Measurements from ENCODE around the gene ITIH4.

Gene ITIH4

GRCh38 chr3:52830535-52831258, at the start of gene ITIH4:
Gene ITIH4 (minus strand): TSS chr3:52830672. CDS start chr3:52830642, 30 bp downstream.
- Histone ChIP-seq H3K36me3 (ENCODE audit: control insufficient read depth in 2 of 2, insufficient read depth in 2 of 2, low read length in 2 of 2) (no peaks in the 10 kb centered on the region), H3K9ac (ENCODE audit: low read depth in 1 of 2, low read length in 2 of 2) (no peak within 1 kb of the TSS), H3K27ac (ENCODE audit: low read depth in 2 of 2, low read length in 2 of 2) (no peak within 1 kb of the TSS), H3K4me1 (ENCODE audit: control insufficient read depth in 2 of 2, insufficient read depth in 2 of 2, low read length in 2 of 2) (peaks cover 3 to 7% of the 10 kb centered on the region in 2 donors), H3K27me3 (ENCODE audit: control insufficient read depth in 2 of 2, insufficient read depth in 2 of 2, low read length in 2 of 2) (no peaks in the 10 kb centered on the region), H3K9me3 (ENCODE audit: control insufficient read depth in 2 of 2, low read length in 2 of 2) (no peaks in the 10 kb centered on the region), H3K4me3 (ENCODE audit: low read length in 2 of 2) (no peak within 1 kb of the TSS)

- Histone ChIP-seq H3K27ac (ENCODE audit: low read depth in 2 of 2, low read length in 2 of 2) (no peak overlapping the region), H3K4me1 (ENCODE audit: control insufficient read depth in 2 of 2, insufficient read depth in 2 of 2, low read length in 2 of 2) (no peaks in the 10 kb centered on the region), H3K9me3 (ENCODE audit: control insufficient read depth in 2 of 2, low read length in 2 of 2) (no peaks in the 10 kb centered on the region), H3K36me3 (ENCODE audit: control insufficient read depth in 2 of 2, insufficient read depth in 2 of 2, low read length in 2 of 2) (peaks cover 0 to 3% of the 10 kb centered on the region in 2 donors), H3K27me3 (ENCODE audit: control insufficient read depth in 2 of 2, insufficient read depth in 2 of 2, low read length in 2 of 2) (no peaks in the 10 kb centered on the region), H3K9ac (ENCODE audit: low read depth in 1 of 2, low read length in 2 of 2) (no peak overlapping the region), H3K4me3 (ENCODE audit: low read length in 2 of 2) (no peak overlapping the region)
Measured at GRCh38 chr3:52880047-52880446, 49.6 kb upstream of the ITIH4 start.

- Histone ChIP-seq H3K27ac (ENCODE audit: low read depth in 2 of 2, low read length in 2 of 2) (no peak overlapping the region), H3K27me3 (ENCODE audit: control insufficient read depth in 2 of 2, insufficient read depth in 2 of 2, low read length in 2 of 2) (no peaks in the 10 kb centered on the region), H3K9me3 (ENCODE audit: control insufficient read depth in 2 of 2, low read length in 2 of 2) (no peaks in the 10 kb centered on the region), H3K4me3 (ENCODE audit: low read length in 2 of 2) (no peak overlapping the region), H3K4me1 (ENCODE audit: control insufficient read depth in 2 of 2, insufficient read depth in 2 of 2, low read length in 2 of 2) (no peaks in the 10 kb centered on the region), H3K36me3 (ENCODE audit: control insufficient read depth in 2 of 2, insufficient read depth in 2 of 2, low read length in 2 of 2) (peaks cover 0 to 3% of the 10 kb centered on the region in 2 donors), H3K9ac (ENCODE audit: low read depth in 1 of 2, low read length in 2 of 2) (no peak overlapping the region)
Measured at GRCh38 chr3:52879581-52879980, 49.1 kb upstream of the ITIH4 start.

- no peak overlapping the region for H3K9ac ChIP-seq (ENCODE audit: low read depth in 1 of 2, low read length in 2 of 2)
Measured at GRCh38 chr3:52879090-52879489, 48.6 kb upstream of the ITIH4 start.

GRCh38 chr3:52877085-52877484, 46.6 kb upstream of the ITIH4 start:
- no peaks in the 10 kb centered on the region for H3K27me3 ChIP-seq (ENCODE audit: control insufficient read depth in 2 of 2, insufficient read depth in 2 of 2, low read length in 2 of 2)

More at GRCh38 chr3:52879090-52879489, 48.6 kb upstream of the ITIH4 start:
- H3K4me1 ChIP-seq (ENCODE audit: control insufficient read depth in 2 of 2, insufficient read depth in 2 of 2, low read length in 2 of 2), result no peaks in the 10 kb centered on the region
- H3K36me3 ChIP-seq (ENCODE audit: control insufficient read depth in 2 of 2, insufficient read depth in 2 of 2, low read length in 2 of 2), result peaks cover 0 to 3% of the 10 kb centered on the region in 2 donors
- no peak overlapping the region for H3K27ac ChIP-seq (ENCODE audit: low read depth in 2 of 2, low read length in 2 of 2)
- H3K27me3 ChIP-seq (ENCODE audit: control insufficient read depth in 2 of 2, insufficient read depth in 2 of 2, low read length in 2 of 2), result no peaks in the 10 kb centered on the region
- H3K4me3 ChIP-seq (ENCODE audit: low read length in 2 of 2), result no peak overlapping the region
- no peaks in the 10 kb centered on the region for H3K9me3 ChIP-seq (ENCODE audit: control insufficient read depth in 2 of 2, low read length in 2 of 2)

GRCh38 chr3:52874864-52875587, 44.6 kb upstream of the ITIH4 start:
- Histone ChIP-seq H3K9ac (ENCODE audit: low read depth in 1 of 2, low read length in 2 of 2) (no peak overlapping the region), H3K9me3 (ENCODE audit: control insufficient read depth in 2 of 2, low read length in 2 of 2) (no peaks in the 10 kb centered on the region), H3K27ac (ENCODE audit: low read depth in 2 of 2, low read length in 2 of 2) (no peak overlapping the region), H3K4me3 (ENCODE audit: low read length in 2 of 2) (no peak overlapping the region), H3K4me1 (ENCODE audit: control insufficient read depth in 2 of 2, insufficient read depth in 2 of 2, low read length in 2 of 2) (no peaks in the 10 kb centered on the region), H3K27me3 (ENCODE audit: control insufficient read depth in 2 of 2, insufficient read depth in 2 of 2, low read length in 2 of 2) (no peaks in the 10 kb centered on the region), H3K36me3 (ENCODE audit: control insufficient read depth in 2 of 2, insufficient read depth in 2 of 2, low read length in 2 of 2) (peaks cover 0 to 1% of the 10 kb centered on the region in 2 donors)

More at GRCh38 chr3:52877085-52877484, 46.6 kb upstream of the ITIH4 start:
- Histone ChIP-seq H3K9me3 (ENCODE audit: control insufficient read depth in 2 of 2, low read length in 2 of 2) (no peaks in the 10 kb centered on the region), H3K36me3 (ENCODE audit: control insufficient read depth in 2 of 2, insufficient read depth in 2 of 2, low read length in 2 of 2) (peaks cover 0 to 3% of the 10 kb centered on the region in 2 donors), H3K9ac (ENCODE audit: low read depth in 1 of 2, low read length in 2 of 2) (no peak overlapping the region), H3K4me3 (ENCODE audit: low read length in 2 of 2) (no peak overlapping the region), H3K4me1 (ENCODE audit: control insufficient read depth in 2 of 2, insufficient read depth in 2 of 2, low read length in 2 of 2) (no peaks in the 10 kb centered on the region), H3K27ac (ENCODE audit: low read depth in 2 of 2, low read length in 2 of 2) (no peak overlapping the region)

GRCh38 chr3:52874160-52874701, 43.8 kb upstream of the ITIH4 start:
- H3K9me3 ChIP-seq (ENCODE audit: control insufficient read depth in 2 of 2, low read length in 2 of 2), result no peaks in the 10 kb centered on the region
- H3K9ac ChIP-seq (ENCODE audit: low read depth in 1 of 2, low read length in 2 of 2), result no peak overlapping the region
- no peaks in the 10 kb centered on the region for H3K36me3 ChIP-seq (ENCODE audit: control insufficient read depth in 2 of 2, insufficient read depth in 2 of 2, low read length in 2 of 2)
- no peak overlapping the region for H3K27ac ChIP-seq (ENCODE audit: low read depth in 2 of 2, low read length in 2 of 2)
- H3K27me3 ChIP-seq (ENCODE audit: control insufficient read depth in 2 of 2, insufficient read depth in 2 of 2, low read length in 2 of 2), result no peaks in the 10 kb centered on the region
- H3K4me3 ChIP-seq (ENCODE audit: low read length in 2 of 2), result no peak overlapping the region
- no peaks in the 10 kb centered on the region for H3K4me1 ChIP-seq (ENCODE audit: control insufficient read depth in 2 of 2, insufficient read depth in 2 of 2, low read length in 2 of 2)

GRCh38 chr3:52873433-52874159, 43.1 kb upstream of the ITIH4 start:
- Histone ChIP-seq H3K4me3 (ENCODE audit: low read length in 2 of 2) (no peak overlapping the region), H3K36me3 (ENCODE audit: control insufficient read depth in 2 of 2, insufficient read depth in 2 of 2, low read length in 2 of 2) (no peaks in the 10 kb centered on the region), H3K27me3 (ENCODE audit: control insufficient read depth in 2 of 2, insufficient read depth in 2 of 2, low read length in 2 of 2) (no peaks in the 10 kb centered on the region), H3K9me3 (ENCODE audit: control insufficient read depth in 2 of 2, low read length in 2 of 2) (no peaks in the 10 kb centered on the region), H3K27ac (ENCODE audit: low read depth in 2 of 2, low read length in 2 of 2) (no peak overlapping the region), H3K4me1 (ENCODE audit: control insufficient read depth in 2 of 2, insufficient read depth in 2 of 2, low read length in 2 of 2) (no peaks in the 10 kb centered on the region), H3K9ac (ENCODE audit: low read depth in 1 of 2, low read length in 2 of 2) (no peak overlapping the region)

GRCh38 chr3:52872245-52872644, 41.8 kb upstream of the ITIH4 start:
- H3K36me3 ChIP-seq (ENCODE audit: control insufficient read depth in 2 of 2, insufficient read depth in 2 of 2, low read length in 2 of 2), result no peaks in the 10 kb centered on the region
- H3K4me3 ChIP-seq (ENCODE audit: low read length in 2 of 2), result no peak overlapping the region
- H3K9ac ChIP-seq (ENCODE audit: low read depth in 1 of 2, low read length in 2 of 2), result no peak overlapping the region
- H3K9me3 ChIP-seq (ENCODE audit: control insufficient read depth in 2 of 2, low read length in 2 of 2), result no peaks in the 10 kb centered on the region
- H3K4me1 ChIP-seq (ENCODE audit: control insufficient read depth in 2 of 2, insufficient read depth in 2 of 2, low read length in 2 of 2), result no peaks in the 10 kb centered on the region
- no peak overlapping the region for H3K27ac ChIP-seq (ENCODE audit: low read depth in 2 of 2, low read length in 2 of 2)
- no peaks in the 10 kb centered on the region for H3K27me3 ChIP-seq (ENCODE audit: control insufficient read depth in 2 of 2, insufficient read depth in 2 of 2, low read length in 2 of 2)

- Histone ChIP-seq H3K36me3 (ENCODE audit: control insufficient read depth in 2 of 2, insufficient read depth in 2 of 2, low read length in 2 of 2) (no peaks in the 10 kb centered on the region), H3K9me3 (ENCODE audit: control insufficient read depth in 2 of 2, low read length in 2 of 2) (no peaks in the 10 kb centered on the region), H3K9ac (ENCODE audit: low read depth in 1 of 2, low read length in 2 of 2) (no peak overlapping the region), H3K4me1 (ENCODE audit: control insufficient read depth in 2 of 2, insufficient read depth in 2 of 2, low read length in 2 of 2) (no peaks in the 10 kb centered on the region), H3K27ac (ENCODE audit: low read depth in 2 of 2, low read length in 2 of 2) (no peak overlapping the region), H3K4me3 (ENCODE audit: low read length in 2 of 2) (no peak overlapping the region), H3K27me3 (ENCODE audit: control insufficient read depth in 2 of 2, insufficient read depth in 2 of 2, low read length in 2 of 2) (no peaks in the 10 kb centered on the region)
Measured at GRCh38 chr3:52871761-52872160, 41.3 kb upstream of the ITIH4 start.
